Heart left ventricle (tissue), 16 donors: Measurements from ENCODE around the gene OR51V1. TPM values are rescaled to one million over a fixed set of nuclear protein-coding genes. Genes with fewer than 3 reads are reported as not detected.

Experiments used
- ATAC-seq, 4 donors: fragments of 200-7000 bp; cut with Tn5 transposase; one replicate each; pipeline ENCODE4 v1.9.1; 2020 to 2022; ENCODE audit warnings: moderate library complexity in 4 of 4, mild to moderate bottlenecking in 3 of 4, moderate number of reproducible peaks in 1 of 4
- DNase-seq, 5 donors: peaks; one replicate each; pipeline ENCODE4 v3.0.0-alpha.2; 2020
- H3K27ac ChIP-seq, 12 donors: fragments of 200-600 bp; sonication (generic) in 4 of 12; one replicate each; pipeline versions ENCODE4 v1.5.0 to v1.8.0; 2016 to 2022; ENCODE audit warnings: mild to moderate bottlenecking in 2 of 12
- H3K27me3 ChIP-seq, 9 donors: fragments of 200-600 bp; sonication (generic) in 2 of 9; one replicate each; pipeline versions ENCODE4 v1.5.1 to v1.8.0; 2016 to 2022; ENCODE audit warnings: mild to moderate bottlenecking in 3 of 9
- H3K36me3 ChIP-seq, 9 donors: fragments of 200-600 bp; sonication (generic) in 2 of 9; one replicate each; pipeline versions ENCODE4 v1.5.0 to v1.8.0; 2018 to 2022; ENCODE audit warnings: mild to moderate bottlenecking in 2 of 9
- H3K4me1 ChIP-seq, 12 donors: fragments of 200-600 bp; sonication (generic) in 4 of 12; one replicate each; pipeline versions ENCODE4 v1.5.0 to v1.8.0; 2016 to 2022; ENCODE audit warnings: mild to moderate bottlenecking in 3 of 12
- H3K4me3 ChIP-seq, 12 donors: fragments of 200-600 bp; sonication (generic) in 4 of 12; one replicate each; pipeline versions ENCODE4 v1.5.0 to v1.8.0; 2017 to 2022; ENCODE audit warnings: mild to moderate bottlenecking in 9 of 12, moderate library complexity in 4 of 12
- H3K9me3 ChIP-seq, 12 donors: fragments of 200-600 bp; sonication (generic) in 4 of 12; one replicate each; pipeline versions ENCODE4 v1.5.0 to v1.8.0; 2016 to 2022; ENCODE audit warnings: mild to moderate bottlenecking in 1 of 12
- POLR2A ChIP-seq, 2 donors: fragments of 450-650 bp; IDR thresholded peaks; one replicate each; pipeline ENCODE4 v1.6.1; 2017; ENCODE audit warnings: antibody characterized with exemption in 2 of 2, mild to moderate bottlenecking in 2 of 2, moderate library complexity in 2 of 2
- WGBS, 4 donors: extraction: QIAGEN DNeasy Blood & Tissue Kit in 2 of 4; methylation state at CpG; one replicate each; pipeline versions ENCODE4 v1.1.5 to v1.1.7; 2013 to 2018; 5-methylcytosine and 5-hydroxymethylcytosine counted together
- intact Hi-C, 10 donors: fragments of 100-400 bp; cut with DNase I; formaldehyde crosslinking; loops; one replicate each; pipeline versions ENCODE4 v1.11.1 to v1.14.2; 2022
- polyA plus RNA-seq, 2 donors: library from polyadenylated mRNA; stranded (reverse); fragments of 200-250 nt; gene quantifications; one replicate each; pipeline ENCODE4 v1.2.3, GENCODE V29; 2013
- total RNA-seq, 9 donors: library from RNA; depleted of rRNA in 2 of 9; stranded (reverse); fragments of >200 nt in 2 of 9; fragmentation: NEBNext Ultra II Directional in 3 of 9; extraction: Animal tissue kit (Norgen Biotek cat#: 25700) in 3 of 9; gene quantifications; one replicate each; pipeline versions ENCODE4 v1.1.0 to v1.2.4, GENCODE V29; 2016 to 2023
- TF ChIP-seq, protein P1 (sequence below), 12 donors: fragments of 200-600 bp; sonication (generic) in 4 of 12; IDR thresholded peaks; one replicate each; pipeline versions ENCODE4 v1.5.0 to v1.8.0; 2018 to 2022; ENCODE audit warnings: antibody characterized with exemption in 12 of 12, mild to moderate bottlenecking in 5 of 12
- donor health status: ischemic (EF 13 %, LVEDD 7.1; RV severe dilation, severe dysfunction).
- donor health status: healthy with polysubstance abuse.
- donor health status: DM: no; HTN: yes; CAD: no.
- donor health status: DM: no; HTN: no; CAD: no.
- donor health status: ischemic (EF 25% LVEDD 6.9; RV normal size, moderate dysfunction).
- donor health status: ischemic (EF 25% LVEDD 5.7; RV mildly dilated, moderate dysfunction).
- donor health status: healthy.
- donor health status: DM: yes; HTN: yes; CAD: no.
- donor health status: ischemic (EF 35%, LVEDD 5.7; RV mildly dilated, moderate dysfunction).
- donor health status: nonischemic (EF 11% LVEDD 7.7; RV severe dilation, severe dysfunction).
- donor health status: DM: yes; HTN: yes; CAD: no.
- donor health status: PGD.
- donor health status: ischemic (EF 29% LVEDD 5.4; RV normal size, mild dysfunction).
- donor health status: nonischemic (EF 23%, LVEDD 6.1; RV moderate dilation, normal function).

OR51V1 gene
- total and polyA plus RNA-seq, 11 donors, result not detected

- Histone ChIP-seq H3K4me3 (no peak overlapping the region), H3K36me3 (no peaks in the 10 kb centered on the region), H3K4me1 (no peaks in the 10 kb centered on the region), H3K27me3 (peaks cover 0 to 4% (median 0%) of the 10 kb centered on the region in 9 donors), H3K27ac (no peak overlapping the region), H3K9me3 (no peaks in the 10 kb centered on the region)
- WGBS, 4 donors, result 28 to 39% (median 34%) methylated on average over 1 of the region's 1 CpG
- TF ChIP-seq, protein P1, sequence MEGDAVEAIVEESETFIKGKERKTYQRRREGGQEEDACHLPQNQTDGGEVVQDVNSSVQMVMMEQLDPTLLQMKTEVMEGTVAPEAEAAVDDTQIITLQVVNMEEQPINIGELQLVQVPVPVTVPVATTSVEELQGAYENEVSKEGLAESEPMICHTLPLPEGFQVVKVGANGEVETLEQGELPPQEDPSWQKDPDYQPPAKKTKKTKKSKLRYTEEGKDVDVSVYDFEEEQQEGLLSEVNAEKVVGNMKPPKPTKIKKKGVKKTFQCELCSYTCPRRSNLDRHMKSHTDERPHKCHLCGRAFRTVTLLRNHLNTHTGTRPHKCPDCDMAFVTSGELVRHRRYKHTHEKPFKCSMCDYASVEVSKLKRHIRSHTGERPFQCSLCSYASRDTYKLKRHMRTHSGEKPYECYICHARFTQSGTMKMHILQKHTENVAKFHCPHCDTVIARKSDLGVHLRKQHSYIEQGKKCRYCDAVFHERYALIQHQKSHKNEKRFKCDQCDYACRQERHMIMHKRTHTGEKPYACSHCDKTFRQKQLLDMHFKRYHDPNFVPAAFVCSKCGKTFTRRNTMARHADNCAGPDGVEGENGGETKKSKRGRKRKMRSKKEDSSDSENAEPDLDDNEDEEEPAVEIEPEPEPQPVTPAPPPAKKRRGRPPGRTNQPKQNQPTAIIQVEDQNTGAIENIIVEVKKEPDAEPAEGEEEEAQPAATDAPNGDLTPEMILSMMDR (IDR thresholded peaks at IDR 0.05), result no peak
- no peak for TF ChIP-seq POLR2A (IDR thresholded peaks at IDR 0.05)
- ATAC-seq (no peak), DNase-seq (no peak)
- intact Hi-C loops, result no loop called here
Observed at GRCh38 chr11:5227681-5228080, 27.2 kb upstream of the OR51V1 start.

DNA sequence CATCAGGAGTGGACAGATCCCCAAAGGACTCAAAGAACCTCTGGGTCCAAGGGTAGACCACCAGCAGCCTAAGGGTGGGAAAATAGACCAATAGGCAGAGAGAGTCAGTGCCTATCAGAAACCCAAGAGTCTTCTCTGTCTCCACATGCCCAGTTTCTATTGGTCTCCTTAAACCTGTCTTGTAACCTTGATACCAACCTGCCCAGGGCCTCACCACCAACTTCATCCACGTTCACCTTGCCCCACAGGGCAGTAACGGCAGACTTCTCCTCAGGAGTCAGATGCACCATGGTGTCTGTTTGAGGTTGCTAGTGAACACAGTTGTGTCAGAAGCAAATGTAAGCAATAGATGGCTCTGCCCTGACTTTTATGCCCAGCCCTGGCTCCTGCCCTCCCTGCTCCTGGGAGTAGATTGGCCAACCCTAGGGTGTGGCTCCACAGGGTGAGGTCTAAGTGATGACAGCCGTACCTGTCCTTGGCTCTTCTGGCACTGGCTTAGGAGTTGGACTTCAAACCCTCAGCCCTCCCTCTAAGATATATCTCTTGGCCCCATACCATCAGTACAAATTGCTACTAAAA lies 26.3 kb upstream of the OR51V1 start, which contains the start of gene HBB:
TSS of gene HBB (minus strand) at position 340 of the 579 bp plus-strand sequence. CDS start at position 290, 50 bp downstream.
- Histone ChIP-seq H3K27ac (no peak within 1 kb of the TSS), H3K9me3 (no peaks in the 10 kb centered on the region), H3K4me3 (no peak within 1 kb of the TSS), H3K36me3 (no peaks in the 10 kb centered on the region), H3K27me3 (peaks cover 0 to 4% (median 0%) of the 10 kb centered on the region in 9 donors), H3K4me1 (no peaks in the 10 kb centered on the region)
- ATAC-seq, result no peak
- intact Hi-C loops, result no loop called here
- no peak for DNase-seq
- TF ChIP-seq, protein P1 (IDR thresholded peaks at IDR 0.05), result no peak
- no peak for TF ChIP-seq POLR2A (IDR thresholded peaks at IDR 0.05)
- WGBS, 4 donors, result 74 to 84% (median 78%) methylated on average over 3 of the region's 3 CpGs

- Histone ChIP-seq H3K4me1 (no peaks in the 10 kb centered on the region), H3K27ac (no peak overlapping the region), H3K36me3 (no peaks in the 10 kb centered on the region), H3K27me3 (peaks cover 0 to 4% (median 0%) of the 10 kb centered on the region in 9 donors), H3K4me3 (no peak overlapping the region), H3K9me3 (no peaks in the 10 kb centered on the region)
- ATAC-seq, result no peak
- WGBS, 4 donors, result 34 to 48% (median 43%) methylated on average over 2 of the region's 2 CpGs
- TF ChIP-seq, protein P1 (IDR thresholded peaks at IDR 0.05), result no peak
- no peak for TF ChIP-seq POLR2A (IDR thresholded peaks at IDR 0.05)
- DNase-seq, result no peak
- intact Hi-C loops, result no loop called here
Observed at GRCh38 chr11:5225480-5225871, 25.0 kb upstream of the OR51V1 start.

GRCh38 chr11:5224538-5225479 lies 24.3 kb upstream of the OR51V1 start:
- H3K27me3 ChIP-seq, result peaks cover 0 to 4% (median 0%) of the 10 kb centered on the region in 9 donors
- TF ChIP-seq POLR2A (IDR thresholded peaks at IDR 0.05), result no peak
- TF ChIP-seq, protein P1 (IDR thresholded peaks at IDR 0.05), result no peak
- WGBS, 4 donors, result 55 to 71% (median 63%) methylated on average over 6 of the region's 6 CpGs
- no peaks in the 10 kb centered on the region for H3K9me3 ChIP-seq
- H3K4me3 ChIP-seq, result no peak overlapping the region
- intact Hi-C loops, result no loop called here
- H3K36me3 ChIP-seq, result no peaks in the 10 kb centered on the region
- H3K27ac ChIP-seq, result no peak overlapping the region
- peak in 1 of 4 donors; percentile 37 for ATAC-seq
- no peaks in the 10 kb centered on the region for H3K4me1 ChIP-seq
- no peak for DNase-seq
